ENCODE results near the gene JOSD2.

JOSD2 gene

GRCh38 chr19:50511069-50511822 lies at the start of gene JOSD2:
TSS of gene JOSD2 (minus strand) at chr19:50511191. CDS start at chr19:50510431, 760 bp downstream.
- peak within 1 kb of the TSS; percentile 24 for H3K9ac ChIP-seq (ENCODE audit: low read depth, low read length)
- H3K36me3 ChIP-seq (ENCODE audit: control insufficient read depth, insufficient read depth, low read length), result no peaks in the 10 kb centered on the region
- H3K27me3 ChIP-seq (ENCODE audit: control insufficient read depth, insufficient read depth, low read length), result peaks cover 12% of the 10 kb centered on the region
- H3K9me3 ChIP-seq (ENCODE audit: control insufficient read depth, insufficient read depth, low read length), result no peaks in the 10 kb centered on the region
- H3K4me1 ChIP-seq (ENCODE audit: control insufficient read depth, insufficient read depth, low read length), result no peaks in the 10 kb centered on the region
- peak within 1 kb of the TSS; percentile 62 for H3K4me3 ChIP-seq (ENCODE audit: low read depth, low read length)

DNA sequence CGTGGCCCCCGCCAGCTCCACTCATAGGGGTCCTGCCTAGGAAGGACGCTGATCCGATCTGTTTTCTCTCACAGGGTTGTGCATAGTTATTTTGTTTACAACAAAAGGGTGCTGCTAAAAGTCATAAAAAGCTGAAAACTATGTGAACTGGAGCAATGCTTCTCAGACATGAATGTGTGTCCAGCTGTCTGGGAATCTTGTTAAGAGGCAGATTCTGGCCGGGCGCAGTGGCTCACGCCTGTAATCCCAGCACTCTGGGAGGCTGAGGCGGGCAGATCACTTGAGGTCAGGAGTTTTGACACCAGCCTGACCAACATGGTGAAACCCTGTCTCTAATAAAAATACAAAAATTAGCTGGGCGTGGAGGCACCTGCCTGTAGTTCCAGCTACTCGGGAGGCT lies 48.6 kb upstream of the JOSD2 start:
- Histone ChIP-seq H3K9me3 (ENCODE audit: control insufficient read depth, insufficient read depth, low read length) (no peaks in the 10 kb centered on the region), H3K4me3 (ENCODE audit: low read depth, low read length) (no peak overlapping the region), H3K4me1 (ENCODE audit: control insufficient read depth, insufficient read depth, low read length) (peaks cover 4% of the 10 kb centered on the region), H3K9ac (ENCODE audit: low read depth, low read length) (no peak overlapping the region), H3K27me3 (ENCODE audit: control insufficient read depth, insufficient read depth, low read length) (peaks cover 54% of the 10 kb centered on the region), H3K36me3 (ENCODE audit: control insufficient read depth, insufficient read depth, low read length) (no peaks in the 10 kb centered on the region)

- Histone ChIP-seq H3K36me3 (ENCODE audit: control insufficient read depth, insufficient read depth, low read length) (no peaks in the 10 kb centered on the region), H3K4me1 (ENCODE audit: control insufficient read depth, insufficient read depth, low read length) (peaks cover 4% of the 10 kb centered on the region), H3K27me3 (ENCODE audit: control insufficient read depth, insufficient read depth, low read length) (peaks cover 53% of the 10 kb centered on the region), H3K9ac (ENCODE audit: low read depth, low read length) (no peak overlapping the region), H3K9me3 (ENCODE audit: control insufficient read depth, insufficient read depth, low read length) (no peaks in the 10 kb centered on the region), H3K4me3 (ENCODE audit: low read depth, low read length) (no peak overlapping the region)
Measured at GRCh38 chr19:50558449-50558848, 47.5 kb upstream of the JOSD2 start.

DNA sequence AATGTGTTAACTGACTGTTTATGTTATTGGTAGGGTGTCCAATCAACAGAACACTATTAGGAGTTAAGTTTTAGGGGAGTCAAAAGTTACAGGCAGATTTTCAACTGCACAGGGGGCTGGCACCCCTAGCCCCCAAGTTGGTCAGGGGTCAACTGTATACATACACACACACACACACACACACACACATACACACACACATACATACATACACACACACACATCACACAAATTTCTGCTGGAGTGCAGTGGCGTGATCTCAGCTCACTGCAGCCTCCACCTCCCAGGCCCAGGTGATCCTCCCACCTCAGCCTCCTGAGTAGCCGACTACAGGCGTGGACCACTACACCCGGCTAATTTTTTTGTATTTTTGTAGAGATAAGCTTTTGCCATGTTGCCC lies 47.0 kb upstream of the JOSD2 start:
- Histone ChIP-seq H3K4me1 (ENCODE audit: control insufficient read depth, insufficient read depth, low read length) (peaks cover 4% of the 10 kb centered on the region), H3K9ac (ENCODE audit: low read depth, low read length) (no peak overlapping the region), H3K9me3 (ENCODE audit: control insufficient read depth, insufficient read depth, low read length) (no peaks in the 10 kb centered on the region), H3K36me3 (ENCODE audit: control insufficient read depth, insufficient read depth, low read length) (no peaks in the 10 kb centered on the region), H3K27me3 (ENCODE audit: control insufficient read depth, insufficient read depth, low read length) (peaks cover 53% of the 10 kb centered on the region), H3K4me3 (ENCODE audit: low read depth, low read length) (no peak overlapping the region)

DNA sequence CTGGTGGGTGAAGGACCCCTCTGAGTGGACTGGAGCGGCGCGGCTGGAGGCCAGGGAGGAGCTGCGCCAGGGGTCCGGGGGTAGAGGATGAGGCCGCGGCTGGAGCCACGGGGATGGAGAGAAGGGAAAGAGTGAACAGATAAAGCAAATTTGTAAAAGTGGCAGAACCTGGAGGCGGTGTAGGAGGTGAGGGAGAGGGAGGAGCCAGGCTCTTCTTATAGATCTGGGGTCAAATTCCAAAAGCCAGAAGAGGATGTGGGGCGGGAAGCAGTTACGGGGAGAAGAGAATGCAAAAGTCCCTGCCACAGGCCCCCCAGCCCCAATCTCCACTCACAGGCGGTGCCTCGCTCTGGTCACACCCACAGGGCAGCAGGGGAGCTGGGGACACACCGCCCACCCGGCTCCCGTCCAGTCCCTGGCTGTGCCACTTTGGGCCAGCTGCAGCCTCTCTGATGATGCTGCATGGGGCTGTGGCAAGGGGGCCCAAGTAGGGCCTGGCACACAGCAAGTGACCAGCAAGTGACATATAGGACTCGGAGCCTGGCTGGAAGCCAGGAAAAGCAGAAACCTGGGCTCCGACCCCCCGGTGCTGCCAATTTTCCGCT lies 46.1 kb upstream of the JOSD2 start:
- H3K4me3 ChIP-seq (ENCODE audit: low read depth, low read length), result peak overlapping the region; percentile 52
- no peaks in the 10 kb centered on the region for H3K36me3 ChIP-seq (ENCODE audit: control insufficient read depth, insufficient read depth, low read length)
- peaks cover under 1% of the 10 kb centered on the region for H3K4me1 ChIP-seq (ENCODE audit: control insufficient read depth, insufficient read depth, low read length)
- no peak overlapping the region for H3K9ac ChIP-seq (ENCODE audit: low read depth, low read length)
- H3K27me3 ChIP-seq (ENCODE audit: control insufficient read depth, insufficient read depth, low read length), result peaks cover 56% of the 10 kb centered on the region
- no peaks in the 10 kb centered on the region for H3K9me3 ChIP-seq (ENCODE audit: control insufficient read depth, insufficient read depth, low read length)

DNA sequence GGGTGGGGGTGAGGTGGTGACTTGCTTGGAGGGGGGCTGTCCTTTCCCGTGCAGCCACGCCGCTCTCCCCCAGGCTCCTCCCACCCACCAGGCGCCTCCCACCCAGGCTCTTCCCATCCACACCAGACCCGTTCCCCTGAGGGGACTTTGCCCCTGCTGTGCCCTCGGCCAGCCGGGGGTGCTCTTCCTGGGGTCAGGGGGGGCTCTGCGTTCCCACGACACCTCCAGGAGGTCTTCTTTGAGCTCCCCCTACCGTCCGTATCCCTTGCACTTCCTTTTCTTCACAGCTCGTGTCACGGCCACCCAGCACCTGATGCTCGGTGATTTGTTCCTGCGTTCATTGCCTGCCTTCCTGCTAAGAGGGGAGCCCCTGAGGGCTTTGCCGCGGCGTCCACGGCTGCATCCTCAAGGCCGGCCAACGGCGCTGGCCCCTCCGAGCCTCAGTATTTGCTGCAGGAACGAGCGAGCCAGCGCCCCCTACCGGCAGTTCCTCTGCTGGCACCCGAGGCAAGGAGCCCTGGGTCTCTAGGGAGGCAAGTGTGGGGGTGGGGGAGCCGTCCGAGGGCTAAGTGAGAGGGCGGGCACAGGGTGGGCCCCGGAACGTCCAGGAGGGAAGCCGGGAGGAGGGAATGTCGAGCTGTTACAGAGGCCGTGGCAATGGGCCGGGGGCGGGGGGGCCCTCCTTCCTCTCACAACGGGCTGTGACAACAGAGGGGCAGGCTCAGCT lies 45.5 kb upstream of the JOSD2 start:
- H3K36me3 ChIP-seq (ENCODE audit: control insufficient read depth, insufficient read depth, low read length), result no peaks in the 10 kb centered on the region
- H3K27me3 ChIP-seq (ENCODE audit: control insufficient read depth, insufficient read depth, low read length), result peaks cover 61% of the 10 kb centered on the region
- H3K9ac ChIP-seq (ENCODE audit: low read depth, low read length), result no peak overlapping the region
- H3K4me1 ChIP-seq (ENCODE audit: control insufficient read depth, insufficient read depth, low read length), result no peaks in the 10 kb centered on the region
- H3K9me3 ChIP-seq (ENCODE audit: control insufficient read depth, insufficient read depth, low read length), result no peaks in the 10 kb centered on the region
- H3K4me3 ChIP-seq (ENCODE audit: low read depth, low read length), result peak overlapping the region; percentile 76

DNA sequence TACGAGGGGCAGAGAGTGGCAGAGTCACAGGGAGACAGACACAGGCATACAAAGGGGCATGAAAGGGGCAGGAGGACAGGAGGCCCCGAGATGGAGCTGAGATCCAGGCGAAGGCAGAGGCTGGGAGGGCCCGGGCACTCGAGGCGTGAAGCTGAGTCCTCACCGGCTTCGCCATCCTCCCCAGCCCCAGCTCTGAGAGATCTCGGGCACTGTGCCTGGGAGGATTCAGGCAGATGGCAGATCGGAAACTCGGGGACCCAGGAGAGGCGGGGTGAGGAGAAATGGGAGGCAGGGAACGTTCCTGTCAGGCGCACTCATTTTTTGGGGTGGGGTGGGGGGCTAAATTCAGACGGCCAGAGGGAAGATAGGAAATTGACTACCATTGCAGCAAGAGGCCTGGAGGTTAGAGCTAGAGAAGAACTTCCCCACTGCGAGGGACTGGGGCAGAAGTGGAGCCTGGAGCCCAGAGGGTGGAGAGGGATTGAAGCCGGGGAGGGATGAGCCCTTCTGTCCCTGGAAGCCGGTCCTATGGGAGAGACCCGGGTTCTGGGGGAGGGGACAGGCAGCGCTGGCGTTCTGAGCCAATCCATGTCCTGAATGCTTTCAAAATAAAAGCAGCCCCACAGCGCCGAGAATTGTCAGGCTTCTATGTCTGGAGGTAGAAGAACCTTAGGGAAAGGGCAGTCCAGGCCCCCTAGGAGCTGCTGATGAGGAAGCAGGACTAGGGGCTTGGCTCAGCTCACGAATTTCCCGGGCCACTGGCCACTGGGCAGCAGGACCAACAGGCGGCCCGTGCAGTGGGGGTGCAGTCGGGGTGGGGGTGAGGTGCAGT lies 44.7 kb upstream of the JOSD2 start:
- no peaks in the 10 kb centered on the region for H3K4me1 ChIP-seq (ENCODE audit: control insufficient read depth, insufficient read depth, low read length)
- H3K4me3 ChIP-seq (ENCODE audit: low read depth, low read length), result peak overlapping the region; percentile 76
- H3K9ac ChIP-seq (ENCODE audit: low read depth, low read length), result no peak overlapping the region
- H3K36me3 ChIP-seq (ENCODE audit: control insufficient read depth, insufficient read depth, low read length), result no peaks in the 10 kb centered on the region
- no peaks in the 10 kb centered on the region for H3K9me3 ChIP-seq (ENCODE audit: control insufficient read depth, insufficient read depth, low read length)
- peaks cover 63% of the 10 kb centered on the region for H3K27me3 ChIP-seq (ENCODE audit: control insufficient read depth, insufficient read depth, low read length)

DNA sequence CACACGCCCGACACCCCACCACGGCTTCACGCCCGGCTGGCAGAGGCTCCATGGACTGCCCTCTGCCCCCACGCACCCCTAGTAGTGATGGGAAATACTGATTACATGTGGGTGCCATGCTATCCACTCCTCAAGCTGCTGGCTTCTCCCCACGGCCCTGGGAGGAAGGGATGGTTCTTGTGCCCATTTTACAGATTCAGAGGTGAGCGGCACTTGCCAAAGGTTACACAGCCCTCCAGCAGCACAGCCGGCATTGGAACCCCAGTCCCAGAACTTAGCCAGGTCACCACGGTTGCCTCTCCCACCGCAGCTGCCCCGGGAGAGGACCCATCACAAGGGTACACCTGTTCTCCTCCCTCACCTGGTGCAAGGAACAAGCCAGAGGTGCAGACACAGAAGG lies 44.0 kb upstream of the JOSD2 start:
- no peaks in the 10 kb centered on the region for H3K9me3 ChIP-seq (ENCODE audit: control insufficient read depth, insufficient read depth, low read length)
- H3K27me3 ChIP-seq (ENCODE audit: control insufficient read depth, insufficient read depth, low read length), result peaks cover 64% of the 10 kb centered on the region
- H3K4me1 ChIP-seq (ENCODE audit: control insufficient read depth, insufficient read depth, low read length), result no peaks in the 10 kb centered on the region
- no peak overlapping the region for H3K9ac ChIP-seq (ENCODE audit: low read depth, low read length)
- H3K4me3 ChIP-seq (ENCODE audit: low read depth, low read length), result no peak overlapping the region
- no peaks in the 10 kb centered on the region for H3K36me3 ChIP-seq (ENCODE audit: control insufficient read depth, insufficient read depth, low read length)

- Histone ChIP-seq H3K27me3 (ENCODE audit: control insufficient read depth, insufficient read depth, low read length) (peaks cover 70% of the 10 kb centered on the region), H3K4me3 (ENCODE audit: low read depth, low read length) (no peak overlapping the region), H3K9ac (ENCODE audit: low read depth, low read length) (no peak overlapping the region), H3K9me3 (ENCODE audit: control insufficient read depth, insufficient read depth, low read length) (no peaks in the 10 kb centered on the region), H3K36me3 (ENCODE audit: control insufficient read depth, insufficient read depth, low read length) (no peaks in the 10 kb centered on the region), H3K4me1 (ENCODE audit: control insufficient read depth, insufficient read depth, low read length) (no peaks in the 10 kb centered on the region)
Measured at GRCh38 chr19:50554212-50554611, 43.2 kb upstream of the JOSD2 start.

DNA sequence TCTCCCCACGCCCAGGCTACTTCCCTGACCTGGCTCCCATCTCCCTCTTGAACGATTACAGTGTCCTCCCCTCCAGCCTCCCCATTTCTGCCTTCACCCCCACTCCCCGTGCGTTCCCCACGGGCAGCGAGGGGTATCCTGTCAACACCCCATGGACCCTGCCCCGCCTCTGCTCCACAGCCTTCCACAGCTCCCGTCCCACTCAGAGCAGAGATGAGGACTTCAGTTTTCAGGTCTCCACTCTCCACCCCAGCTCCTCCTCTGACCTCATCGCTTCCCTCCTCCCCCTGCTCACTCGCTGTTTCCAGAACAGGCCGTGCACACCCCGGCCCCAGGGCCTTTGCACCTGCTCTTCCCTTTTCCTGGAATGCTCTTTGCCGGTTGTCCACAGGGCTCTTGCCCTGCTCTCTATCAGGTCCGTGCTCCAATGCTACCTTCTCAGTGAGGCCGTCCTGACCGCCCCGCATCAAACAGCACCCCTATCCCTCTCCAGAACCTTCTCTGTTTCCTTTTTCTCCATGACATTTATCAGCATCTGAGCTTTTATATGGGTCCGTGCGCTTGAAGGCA lies 42.2 kb upstream of the JOSD2 start:
- Histone ChIP-seq H3K4me1 (ENCODE audit: control insufficient read depth, insufficient read depth, low read length) (no peaks in the 10 kb centered on the region), H3K27me3 (ENCODE audit: control insufficient read depth, insufficient read depth, low read length) (peaks cover 64% of the 10 kb centered on the region), H3K4me3 (ENCODE audit: low read depth, low read length) (no peak overlapping the region), H3K9me3 (ENCODE audit: control insufficient read depth, insufficient read depth, low read length) (no peaks in the 10 kb centered on the region), H3K9ac (ENCODE audit: low read depth, low read length) (no peak overlapping the region), H3K36me3 (ENCODE audit: control insufficient read depth, insufficient read depth, low read length) (no peaks in the 10 kb centered on the region)

- Histone ChIP-seq H3K4me3 (ENCODE audit: low read depth, low read length) (peak overlapping the region; percentile 69), H3K27me3 (ENCODE audit: control insufficient read depth, insufficient read depth, low read length) (peaks cover 58% of the 10 kb centered on the region), H3K9ac (ENCODE audit: low read depth, low read length) (no peak overlapping the region), H3K9me3 (ENCODE audit: control insufficient read depth, insufficient read depth, low read length) (no peaks in the 10 kb centered on the region), H3K36me3 (ENCODE audit: control insufficient read depth, insufficient read depth, low read length) (no peaks in the 10 kb centered on the region), H3K4me1 (ENCODE audit: control insufficient read depth, insufficient read depth, low read length) (no peaks in the 10 kb centered on the region)
Measured at GRCh38 chr19:50552540-50552939, 41.5 kb upstream of the JOSD2 start.
